Measurements from ENCODE around the gene FLT4. TPM values are rescaled to one million over a fixed set of nuclear protein-coding genes. Genes with fewer than 3 reads are reported as not detected.

The FLT4 gene
- total and polyA plus RNA-seq, 5 donors from 2014 or later = 1.2 to 4.0 (median 2.4) TPM

DNA sequence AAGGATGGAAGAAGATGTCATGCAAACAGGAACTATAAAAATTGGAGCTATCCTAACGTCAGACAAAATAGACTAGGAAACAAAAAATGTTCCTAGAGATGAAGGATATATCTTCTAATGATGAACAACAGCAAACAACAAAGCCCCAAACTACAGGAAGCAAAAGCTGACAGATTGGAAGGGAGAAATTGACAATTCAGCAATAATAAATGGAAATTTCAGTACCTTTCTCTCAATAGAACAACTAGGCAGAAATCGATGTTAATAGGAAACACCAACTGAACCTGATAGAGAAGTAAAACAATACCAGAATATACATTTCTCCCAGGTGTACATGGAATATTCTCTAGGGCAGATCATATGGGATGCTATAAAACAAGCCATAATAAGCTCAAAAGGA lies 65.7 kb downstream of the FLT4 start:
- no peaks in the 10 kb centered on the region for H3K4me1 Mint-ChIP-seq
- ATAC-seq (ENCODE audit: low read depth in 2 of 2) = no peak
- Histone ChIP-seq H3K4me3 (ENCODE audit: low read depth, low read length) (no peak overlapping the region), H3K27me3 (ENCODE audit: control insufficient read depth, insufficient read depth, low read length) (peaks cover 5% of the 10 kb centered on the region), H3K4me1 (ENCODE audit: control insufficient read depth, insufficient read depth, low read length, poor library complexity, severe bottlenecking) (no peaks in the 10 kb centered on the region), H3K9me3 (ENCODE audit: control insufficient read depth in 2 of 2, low read length in 2 of 2) (no peaks in the 10 kb centered on the region), H3K36me3 (ENCODE audit: control insufficient read depth, insufficient read depth, low read length) (no peaks in the 10 kb centered on the region), H3K27ac (ENCODE audit: insufficient read depth, low read length, poor library complexity, severe bottlenecking) (no peak overlapping the region)
- H3K36me3 Mint-ChIP-seq = no peaks in the 10 kb centered on the region
- H3K4me3 Mint-ChIP-seq = no peak overlapping the region
- H3K9me3 Mint-ChIP-seq = peaks cover 0 to 4% (median 0%) of the 10 kb centered on the region in 7 donors
- peaks cover 9% of the 10 kb centered on the region for H3K27me3 Mint-ChIP-seq
- DNase-seq = no peak
- no peak overlapping the region for H3K27ac Mint-ChIP-seq

DNA sequence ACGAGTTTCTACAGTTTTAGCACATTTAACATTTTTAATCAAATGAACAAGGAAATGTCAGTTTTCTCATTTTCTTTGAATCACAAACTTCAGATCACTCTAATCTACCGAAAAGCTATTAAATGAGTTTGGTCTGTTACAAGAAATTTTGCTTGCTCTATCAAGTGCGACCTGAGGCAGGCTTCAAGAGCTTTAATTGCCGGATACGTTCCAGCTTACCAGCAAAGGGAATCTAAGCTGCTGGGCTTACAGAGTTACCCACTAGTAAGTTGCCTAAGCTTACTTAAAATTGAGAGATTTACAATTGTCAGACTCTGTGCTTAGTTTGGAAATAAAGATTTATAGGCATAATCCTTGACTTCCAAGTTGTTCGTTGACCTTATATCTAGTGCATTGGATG lies 68.7 kb downstream of the FLT4 start:
- H3K36me3 ChIP-seq (ENCODE audit: control insufficient read depth, insufficient read depth, low read length) = peaks cover 6% of the 10 kb centered on the region
- no peak for ATAC-seq (ENCODE audit: low read depth in 2 of 2)

GRCh38 chr5:180575571-180575970 lies 73.8 kb downstream of the FLT4 start:
- DNase-seq (no peak), ATAC-seq (ENCODE audit: low read depth in 2 of 2) (no peak)
- no peak overlapping the region for H3K4me3 ChIP-seq (ENCODE audit: low read depth, low read length)
- no peaks in the 10 kb centered on the region for H3K27me3 ChIP-seq (ENCODE audit: control insufficient read depth, insufficient read depth, low read length)
- H3K27ac Mint-ChIP-seq = no peak overlapping the region
- no peaks in the 10 kb centered on the region for H3K9me3 Mint-ChIP-seq
- H3K4me3 Mint-ChIP-seq = no peak overlapping the region
- no peaks in the 10 kb centered on the region for H3K9me3 ChIP-seq (ENCODE audit: control insufficient read depth in 2 of 2, low read length in 2 of 2)
- no peaks in the 10 kb centered on the region for H3K27me3 Mint-ChIP-seq
- no peaks in the 10 kb centered on the region for H3K4me1 Mint-ChIP-seq
- H3K36me3 ChIP-seq (ENCODE audit: control insufficient read depth, insufficient read depth, low read length) = peaks cover 41% of the 10 kb centered on the region
- no peaks in the 10 kb centered on the region for H3K4me1 ChIP-seq (ENCODE audit: control insufficient read depth, insufficient read depth, low read length, poor library complexity, severe bottlenecking)
- no peak overlapping the region for H3K27ac ChIP-seq (ENCODE audit: insufficient read depth, low read length, poor library complexity, severe bottlenecking)
- H3K36me3 Mint-ChIP-seq = peaks cover 47% of the 10 kb centered on the region

More for the DNA sequence above, 68.7 kb downstream of the FLT4 start:
- Mint-ChIP-seq H3K4me3 (no peak overlapping the region), H3K27ac (no peak overlapping the region), H3K27me3 (no peaks in the 10 kb centered on the region), H3K36me3 (peaks cover 6% of the 10 kb centered on the region), H3K9me3 (peaks cover 0 to 4% (median 0%) of the 10 kb centered on the region in 7 donors), H3K4me1 (no peaks in the 10 kb centered on the region)
- no peak for DNase-seq
- Histone ChIP-seq H3K9me3 (ENCODE audit: control insufficient read depth in 2 of 2, low read length in 2 of 2) (no peaks in the 10 kb centered on the region), H3K4me1 (ENCODE audit: control insufficient read depth, insufficient read depth, low read length, poor library complexity, severe bottlenecking) (no peaks in the 10 kb centered on the region), H3K27me3 (ENCODE audit: control insufficient read depth, insufficient read depth, low read length) (no peaks in the 10 kb centered on the region), H3K4me3 (ENCODE audit: low read depth, low read length) (no peak overlapping the region), H3K27ac (ENCODE audit: insufficient read depth, low read length, poor library complexity, severe bottlenecking) (no peak overlapping the region)

GRCh38 chr5:180568914-180569313 lies 80.5 kb downstream of the FLT4 start:
- H3K36me3 ChIP-seq (ENCODE audit: control insufficient read depth, insufficient read depth, low read length) = peaks cover 69% of the 10 kb centered on the region
- ATAC-seq (ENCODE audit: low read depth in 2 of 2) = no peak
- Mint-ChIP-seq H3K27me3 (no peaks in the 10 kb centered on the region), H3K4me1 (peaks cover 2 to 6% (median 4%) of the 10 kb centered on the region in 4 donors), H3K27ac (no peak overlapping the region), H3K9me3 (no peaks in the 10 kb centered on the region), H3K36me3 (peaks cover 70% of the 10 kb centered on the region), H3K4me3 (no peak overlapping the region)
- no peak for DNase-seq
- H3K27me3 ChIP-seq (ENCODE audit: control insufficient read depth, insufficient read depth, low read length) = no peaks in the 10 kb centered on the region
- peaks cover 1% of the 10 kb centered on the region for H3K4me1 ChIP-seq (ENCODE audit: control insufficient read depth, insufficient read depth, low read length, poor library complexity, severe bottlenecking)
- H3K9me3 ChIP-seq (ENCODE audit: control insufficient read depth in 2 of 2, low read length in 2 of 2) = no peaks in the 10 kb centered on the region
- peak overlapping the region; percentile 30 for H3K4me3 ChIP-seq (ENCODE audit: low read depth, low read length)
- peak overlapping the region; percentile 3 for H3K27ac ChIP-seq (ENCODE audit: insufficient read depth, low read length, poor library complexity, severe bottlenecking)

DNA sequence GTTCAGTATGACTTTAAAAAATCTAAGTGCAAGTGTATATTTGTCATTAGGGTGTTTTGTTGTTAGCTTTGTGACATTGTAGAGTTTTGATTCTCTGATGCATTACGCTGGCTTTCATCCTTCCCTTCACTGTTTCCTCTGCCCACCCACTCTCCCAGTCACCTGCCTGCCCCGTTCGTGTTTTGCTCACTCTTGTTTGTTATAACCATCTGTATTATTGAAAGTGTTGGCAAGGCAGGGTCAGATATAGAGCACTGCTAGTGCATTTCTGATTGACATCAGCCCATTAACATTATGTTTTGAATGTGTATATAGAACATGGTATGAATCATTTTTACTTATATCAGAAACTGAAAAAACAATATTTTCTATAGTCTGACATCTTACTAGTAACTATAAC lies 85.4 kb downstream of the FLT4 start:
- Mint-ChIP-seq H3K36me3 (peaks cover 72% of the 10 kb centered on the region), H3K4me1 (peaks cover 23 to 34% (median 29%) of the 10 kb centered on the region in 4 donors)
- peak in 1 of 2 donors; percentile 43 for ATAC-seq (ENCODE audit: low read depth in 2 of 2)

GRCh38 chr5:180558232-180558631 lies 91.2 kb downstream of the FLT4 start:
- no peaks in the 10 kb centered on the region for H3K27me3 ChIP-seq (ENCODE audit: control insufficient read depth, insufficient read depth, low read length)
- H3K9me3 Mint-ChIP-seq = no peaks in the 10 kb centered on the region
- no peak overlapping the region for H3K27ac ChIP-seq (ENCODE audit: insufficient read depth, low read length, poor library complexity, severe bottlenecking)
- peaks cover 61% of the 10 kb centered on the region for H3K36me3 Mint-ChIP-seq
- DNase-seq = no peak
- peaks cover 32 to 47% (median 38%) of the 10 kb centered on the region in 4 donors for H3K4me1 Mint-ChIP-seq
- H3K4me1 ChIP-seq (ENCODE audit: control insufficient read depth, insufficient read depth, low read length, poor library complexity, severe bottlenecking) = no peaks in the 10 kb centered on the region
- H3K36me3 ChIP-seq (ENCODE audit: control insufficient read depth, insufficient read depth, low read length) = peaks cover 32% of the 10 kb centered on the region
- no peak for ATAC-seq (ENCODE audit: low read depth in 2 of 2)
- H3K27ac Mint-ChIP-seq = no peak overlapping the region
- no peak overlapping the region for H3K4me3 Mint-ChIP-seq
- H3K27me3 Mint-ChIP-seq = no peaks in the 10 kb centered on the region
- no peak overlapping the region for H3K4me3 ChIP-seq (ENCODE audit: low read depth, low read length)
- H3K9me3 ChIP-seq (ENCODE audit: control insufficient read depth in 2 of 2, low read length in 2 of 2) = no peaks in the 10 kb centered on the region

More for the DNA sequence above, 85.4 kb downstream of the FLT4 start:
- no peaks in the 10 kb centered on the region for H3K27me3 Mint-ChIP-seq
- peak overlapping the region in 2 of 3 donors; percentile 3 to 65 for H3K27ac Mint-ChIP-seq
- H3K4me3 ChIP-seq (ENCODE audit: low read depth, low read length) = no peak overlapping the region
- H3K36me3 ChIP-seq (ENCODE audit: control insufficient read depth, insufficient read depth, low read length) = peaks cover 40% of the 10 kb centered on the region
- H3K4me1 ChIP-seq (ENCODE audit: control insufficient read depth, insufficient read depth, low read length, poor library complexity, severe bottlenecking) = peaks cover 7% of the 10 kb centered on the region
- no peaks in the 10 kb centered on the region for H3K9me3 Mint-ChIP-seq
- no peak overlapping the region for H3K27ac ChIP-seq (ENCODE audit: insufficient read depth, low read length, poor library complexity, severe bottlenecking)
- peak in 1 of 3 donors; percentile 75 for DNase-seq
- H3K4me3 Mint-ChIP-seq = peak overlapping the region in 3 of 4 donors; percentile 6 to 38 (median 26)
- no peaks in the 10 kb centered on the region for H3K27me3 ChIP-seq (ENCODE audit: control insufficient read depth, insufficient read depth, low read length)
- no peaks in the 10 kb centered on the region for H3K9me3 ChIP-seq (ENCODE audit: control insufficient read depth in 2 of 2, low read length in 2 of 2)

GRCh38 chr5:180557217-180557809 lies 92.1 kb downstream of the FLT4 start:
- H3K36me3 ChIP-seq (ENCODE audit: control insufficient read depth, insufficient read depth, low read length) = peaks cover 39% of the 10 kb centered on the region
- peaks cover 32 to 47% (median 36%) of the 10 kb centered on the region in 4 donors for H3K4me1 Mint-ChIP-seq
- H3K27me3 Mint-ChIP-seq = no peaks in the 10 kb centered on the region
- H3K27ac ChIP-seq (ENCODE audit: insufficient read depth, low read length, poor library complexity, severe bottlenecking) = no peak overlapping the region
- no peak overlapping the region for H3K27ac Mint-ChIP-seq
- H3K27me3 ChIP-seq (ENCODE audit: control insufficient read depth, insufficient read depth, low read length) = no peaks in the 10 kb centered on the region
- H3K4me3 ChIP-seq (ENCODE audit: low read depth, low read length) = no peak overlapping the region
- no peak for ATAC-seq (ENCODE audit: low read depth in 2 of 2)
- DNase-seq = peak in 1 of 3 donors; percentile 34
- H3K9me3 Mint-ChIP-seq = no peaks in the 10 kb centered on the region
- no peaks in the 10 kb centered on the region for H3K4me1 ChIP-seq (ENCODE audit: control insufficient read depth, insufficient read depth, low read length, poor library complexity, severe bottlenecking)
- peaks cover 68% of the 10 kb centered on the region for H3K36me3 Mint-ChIP-seq
- no peak overlapping the region for H3K4me3 Mint-ChIP-seq
- no peaks in the 10 kb centered on the region for H3K9me3 ChIP-seq (ENCODE audit: control insufficient read depth in 2 of 2, low read length in 2 of 2)
